Upper lobe of left lung (tissue), 6 donors: ENCODE data around the gene DCANP1. TPM values are rescaled to one million over a fixed set of nuclear protein-coding genes. Genes with fewer than 3 reads are reported as not detected.

ENCODE experiments used
- ATAC-seq, 2 donors: fragments of 200-7000 bp; cut with Tn5 transposase; one replicate each; pipeline ENCODE4 v1.9.1; 2022; ENCODE audit warnings: mild to moderate bottlenecking in 2 of 2, moderate library complexity in 2 of 2; ENCODE audit not compliant: low FRiP score in 2 of 2
- DNase-seq, 2 donors: peaks; one replicate each; pipeline ENCODE4 v3.0.0-alpha.2; 2019 to 2020
- H3K27ac ChIP-seq, 4 donors: fragments of 200-600 bp; sonication (generic); one replicate each; pipeline ENCODE4 v1.5.1; 2016 to 2019
- H3K27me3 ChIP-seq, 4 donors: fragments of 200-600 bp; sonication (generic); one replicate each; pipeline ENCODE4 v1.5.1; 2017 to 2019
- H3K36me3 ChIP-seq, 4 donors: fragments of 200-600 bp; sonication (generic); one replicate each; pipeline ENCODE4 v1.5.1; 2016 to 2019
- H3K4me1 ChIP-seq, 4 donors: fragments of 200-600 bp; sonication (generic); one replicate each; pipeline ENCODE4 v1.5.1; 2018 to 2019
- H3K4me3 ChIP-seq, 4 donors: fragments of 200-600 bp; sonication (generic); one replicate each; pipeline ENCODE4 v1.5.1; 2017 to 2019; ENCODE audit warnings: mild to moderate bottlenecking in 2 of 4, moderate library complexity in 1 of 4
- H3K9me3 ChIP-seq, 4 donors: fragments of 200-600 bp; sonication (generic); one replicate each; pipeline ENCODE4 v1.5.1; 2018 to 2019
- EP300 ChIP-seq, 4 donors: sonication (generic); formaldehyde crosslinking; IDR thresholded peaks; one replicate each; pipeline ENCODE4 v1.5.1; 2017; ENCODE audit warnings: antibody characterized with exemption in 4 of 4, control low read depth in 2 of 4
- POLR2A ChIP-seq, 4 donors: fragments of 450-650 bp; IDR thresholded peaks; one replicate each; pipeline ENCODE4 v1.5.1; 2016 to 2017; ENCODE audit warnings: antibody characterized with exemption in 4 of 4, mild to moderate bottlenecking in 2 of 4
- POLR2AphosphoS5 ChIP-seq, 2 donors: sonication (generic); formaldehyde crosslinking; IDR thresholded peaks; one replicate each; pipeline ENCODE4 v1.5.1; 2017; ENCODE audit warnings: antibody characterized with exemption in 2 of 2
- WGBS, 2 donors: methylation state at CpG; one replicate each; pipeline ENCODE4 v1.1.5; 2017 to 2018; 5-methylcytosine and 5-hydroxymethylcytosine counted together
- total RNA-seq, 6 donors: library from RNA; depleted of rRNA in 4 of 6; stranded (reverse); fragments of >200 nt in 4 of 6; gene quantifications; one replicate each; pipeline versions ENCODE4 v1.1.0 to v1.2.1, GENCODE V29; 2016 to 2021
- TF ChIP-seq, protein P1 (sequence below), 6 experiments: fragments of 450-650 bp in 4 of 6; fragments of 200-600 bp in 2 of 6; sonication (generic) in 2 of 6; IDR thresholded peaks; one replicate each; pipeline ENCODE4 v1.5.1; 2016 to 2019; ENCODE audit warnings: antibody characterized with exemption in 6 of 6
- donor health status: DM: no; HTN: no; CAD: no; lungs with moderate emphysema.
- donor health status: DM: no; HTN: yes; CAD: no; lungs with severe emphysema.

The DCANP1 gene
- total RNA-seq, 6 donors from 2014 or later = 0.11 to 1.0 (median 0.27) TPM; not detected in 2

DNA sequence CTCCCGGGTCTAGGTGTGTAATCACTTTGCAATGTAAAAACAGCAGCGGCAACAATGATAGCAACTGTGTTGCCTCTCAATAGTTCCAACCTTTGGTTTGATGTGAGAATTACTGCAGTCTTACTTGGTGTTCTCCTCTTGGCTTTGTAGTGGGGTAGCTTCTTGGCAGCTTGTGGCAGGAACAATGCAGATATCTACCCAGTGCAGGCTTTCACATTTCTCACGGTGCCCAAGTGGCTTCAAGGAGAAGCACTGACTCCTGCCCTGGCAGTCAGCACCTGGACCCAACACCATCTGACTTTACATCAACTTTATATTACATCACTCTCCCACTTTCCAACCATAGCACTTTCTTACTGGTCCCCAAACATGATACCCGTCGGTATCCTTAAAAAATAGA, 33.4 kb upstream of the DCANP1 start:
- Histone ChIP-seq H3K27ac (no peak overlapping the region), H3K4me1 (no peaks in the 10 kb centered on the region), H3K27me3 (peaks cover 0 to 3% (median 0%) of the 10 kb centered on the region in 4 donors), H3K4me3 (no peak overlapping the region), H3K9me3 (no peaks in the 10 kb centered on the region), H3K36me3 (no peaks in the 10 kb centered on the region)
- DNase-seq = no peak
- no peak for TF ChIP-seq POLR2A (IDR thresholded peaks at IDR 0.05)
- TF ChIP-seq, protein P1, sequence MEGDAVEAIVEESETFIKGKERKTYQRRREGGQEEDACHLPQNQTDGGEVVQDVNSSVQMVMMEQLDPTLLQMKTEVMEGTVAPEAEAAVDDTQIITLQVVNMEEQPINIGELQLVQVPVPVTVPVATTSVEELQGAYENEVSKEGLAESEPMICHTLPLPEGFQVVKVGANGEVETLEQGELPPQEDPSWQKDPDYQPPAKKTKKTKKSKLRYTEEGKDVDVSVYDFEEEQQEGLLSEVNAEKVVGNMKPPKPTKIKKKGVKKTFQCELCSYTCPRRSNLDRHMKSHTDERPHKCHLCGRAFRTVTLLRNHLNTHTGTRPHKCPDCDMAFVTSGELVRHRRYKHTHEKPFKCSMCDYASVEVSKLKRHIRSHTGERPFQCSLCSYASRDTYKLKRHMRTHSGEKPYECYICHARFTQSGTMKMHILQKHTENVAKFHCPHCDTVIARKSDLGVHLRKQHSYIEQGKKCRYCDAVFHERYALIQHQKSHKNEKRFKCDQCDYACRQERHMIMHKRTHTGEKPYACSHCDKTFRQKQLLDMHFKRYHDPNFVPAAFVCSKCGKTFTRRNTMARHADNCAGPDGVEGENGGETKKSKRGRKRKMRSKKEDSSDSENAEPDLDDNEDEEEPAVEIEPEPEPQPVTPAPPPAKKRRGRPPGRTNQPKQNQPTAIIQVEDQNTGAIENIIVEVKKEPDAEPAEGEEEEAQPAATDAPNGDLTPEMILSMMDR (IDR thresholded peaks at IDR 0.05) = no peak
- no peak for TF ChIP-seq EP300 (IDR thresholded peaks at IDR 0.05)
- no peak for TF ChIP-seq POLR2AphosphoS5 (IDR thresholded peaks at IDR 0.05)
- WGBS, 2 donors = 85 to 87% methylated on average over 5 of the region's 5 CpGs
- ATAC-seq = no peak

DNA sequence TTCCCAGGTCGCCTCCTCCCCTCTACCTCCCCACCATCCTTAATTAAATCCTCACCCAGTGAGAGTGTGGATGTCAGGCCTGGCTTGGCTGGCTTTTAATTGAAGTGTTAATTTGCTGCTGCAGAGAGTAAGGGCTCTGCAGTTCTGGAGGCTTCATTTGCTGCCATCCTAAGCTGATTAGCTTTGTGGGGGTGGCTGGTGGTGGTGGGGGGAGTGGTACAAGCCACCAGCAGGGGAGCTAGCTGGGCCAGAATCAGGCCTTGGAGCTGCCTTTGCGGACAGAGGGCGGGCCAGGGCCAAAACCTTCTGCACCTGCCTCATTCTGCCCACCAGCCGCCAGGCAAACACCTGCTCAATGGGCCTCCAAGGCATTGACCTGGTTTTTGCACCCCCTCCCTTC, 31.8 kb upstream of the DCANP1 start:
- Histone ChIP-seq H3K9me3 (no peaks in the 10 kb centered on the region), H3K36me3 (no peaks in the 10 kb centered on the region), H3K27me3 (peaks cover 0 to 3% (median 0%) of the 10 kb centered on the region in 4 donors), H3K4me1 (no peaks in the 10 kb centered on the region), H3K4me3 (no peak overlapping the region), H3K27ac (no peak overlapping the region)
- ATAC-seq = no peak
- TF ChIP-seq EP300 (IDR thresholded peaks at IDR 0.05) (no peak), POLR2AphosphoS5 (IDR thresholded peaks at IDR 0.05) (no peak), POLR2A (IDR thresholded peaks at IDR 0.05) (no peak)
- TF ChIP-seq, protein P1 (IDR thresholded peaks at IDR 0.05) = no peak
- WGBS, 2 donors = 76 to 100% methylated on average over 1 to 4 of the region's 4 CpGs
- DNase-seq = no peak

DNA sequence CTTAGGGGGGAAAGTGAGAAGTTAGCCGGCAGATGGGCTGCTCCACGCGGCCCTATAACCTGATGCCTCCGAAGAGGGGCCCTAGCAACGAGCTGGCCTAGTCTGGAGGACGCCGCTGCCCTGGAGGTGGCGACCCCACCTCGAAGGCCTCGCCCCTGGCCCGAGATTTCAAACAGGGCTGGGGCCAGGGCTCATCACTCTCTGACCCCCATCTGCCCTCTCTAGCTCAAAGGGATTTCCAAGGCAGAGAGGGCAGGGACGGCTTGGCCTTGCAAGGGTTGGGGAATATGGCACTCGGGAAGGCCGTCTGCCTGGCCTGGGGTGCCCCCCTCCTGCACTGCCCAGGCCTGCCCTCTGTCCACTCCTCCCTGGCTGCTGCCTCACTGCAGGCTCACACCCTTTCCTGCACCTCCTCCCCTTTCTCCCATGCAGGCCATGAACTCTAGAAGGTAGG, 30.5 kb upstream of the DCANP1 start:
- Histone ChIP-seq H3K36me3 (no peaks in the 10 kb centered on the region), H3K9me3 (no peaks in the 10 kb centered on the region), H3K4me3 (no peak overlapping the region), H3K4me1 (no peaks in the 10 kb centered on the region), H3K27ac (no peak overlapping the region), H3K27me3 (no peaks in the 10 kb centered on the region)
- ATAC-seq (no peak), DNase-seq (peak in 1 of 2 donors; percentile 13)
- TF ChIP-seq POLR2AphosphoS5 (IDR thresholded peaks at IDR 0.05) = no peak
- TF ChIP-seq, protein P1 (IDR thresholded peaks at IDR 0.05) = no peak
- TF ChIP-seq POLR2A (IDR thresholded peaks at IDR 0.05) = no peak
- TF ChIP-seq EP300 (IDR thresholded peaks at IDR 0.05) = no peak
- 62 to 71% methylated on average over 6 to 14 of the region's 14 CpGs for WGBS, 2 donors

DNA sequence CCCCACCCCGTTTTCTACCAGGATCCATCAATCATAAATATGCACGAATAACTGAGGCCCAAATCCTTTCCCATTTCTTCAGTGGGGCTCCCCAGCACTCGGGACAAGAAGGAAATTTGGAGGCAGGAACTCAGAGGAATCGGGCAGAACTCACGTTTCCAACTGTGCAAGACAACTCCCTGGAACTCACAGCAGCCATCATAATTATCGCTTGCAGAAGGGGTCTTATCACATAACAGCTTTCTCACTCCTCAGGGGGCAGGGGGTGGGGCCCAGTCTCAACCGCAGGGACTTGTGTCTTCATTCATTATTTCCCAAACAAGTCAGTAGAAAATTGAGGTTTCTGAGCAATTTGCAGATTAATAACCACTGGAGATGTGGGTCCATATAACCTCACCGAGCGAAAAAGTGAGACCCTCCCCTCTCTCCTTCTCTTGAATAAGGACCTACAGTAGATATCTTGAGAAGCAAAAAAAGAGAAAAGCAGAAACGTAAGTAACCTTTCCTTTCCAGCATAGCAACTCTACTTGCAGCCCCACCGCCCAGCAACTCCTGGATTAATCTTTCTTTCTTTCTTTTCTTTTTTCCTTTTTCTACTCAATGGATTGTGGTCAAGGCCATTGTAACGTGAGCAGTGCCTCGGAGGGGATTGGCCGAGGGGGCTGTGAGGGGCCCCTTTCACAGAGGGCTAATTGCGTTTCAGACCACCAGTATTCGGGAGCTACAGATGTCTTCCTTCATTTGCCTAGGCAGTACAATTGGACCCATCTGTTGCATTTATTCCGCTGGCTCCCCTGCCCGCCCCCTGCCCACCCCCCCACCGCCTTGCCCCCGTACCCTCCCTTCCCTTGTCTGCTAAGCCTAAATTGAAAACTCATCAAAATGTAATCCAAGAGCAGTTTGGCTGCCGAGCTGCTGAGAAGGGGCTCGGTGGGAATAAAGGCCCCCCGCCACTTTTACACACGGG, 29.8 kb upstream of the DCANP1 start:
- peak in 1 of 2 donors; percentile 2 for DNase-seq
- Histone ChIP-seq H3K9me3 (no peaks in the 10 kb centered on the region), H3K27ac (no peak overlapping the region), H3K4me3 (no peak overlapping the region), H3K36me3 (no peaks in the 10 kb centered on the region), H3K4me1 (no peaks in the 10 kb centered on the region), H3K27me3 (no peaks in the 10 kb centered on the region)
- ATAC-seq = no peak
- WGBS, 2 donors = 46 to 61% methylated on average over 19 to 24 of the region's 24 CpGs
- TF ChIP-seq POLR2A (IDR thresholded peaks at IDR 0.05) (no peak), EP300 (IDR thresholded peaks at IDR 0.05) (no peak), POLR2AphosphoS5 (IDR thresholded peaks at IDR 0.05) (no peak)
- TF ChIP-seq, protein P1 (IDR thresholded peaks at IDR 0.05) = no peak
